Measurements from ENCODE around the gene TIAM2. TPM values are rescaled to one million over a fixed set of nuclear protein-coding genes. Genes with fewer than 3 reads are reported as not detected.

The TIAM2 gene
- total and polyA plus RNA-seq, 10 of the 15 experiments (the other 5 are each of a cell fraction or from before 2014, with no cell fraction given) = 1.1 to 10.5 (median 2.3) TPM

DNA sequence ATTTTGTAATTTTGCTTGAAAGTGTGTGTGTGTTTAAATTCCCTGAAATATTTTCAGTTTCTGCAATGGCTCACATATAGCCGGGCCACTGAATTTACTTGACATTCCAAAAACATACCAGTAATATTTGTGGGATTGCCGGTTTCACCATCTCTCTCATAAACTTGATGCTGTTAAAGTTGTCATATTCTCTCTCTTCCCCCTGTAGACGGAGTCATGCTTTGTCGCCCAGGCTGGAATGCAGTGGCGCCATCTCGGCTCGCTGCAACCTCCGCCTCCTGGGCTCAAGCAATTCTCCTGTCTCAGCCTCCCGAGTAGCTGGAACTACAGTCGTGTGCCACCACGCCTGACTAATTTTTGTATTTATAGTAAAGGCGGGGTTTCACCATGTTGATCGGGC, 122.1 kb downstream of the TIAM2 start:
- BruUV-seq (replicated peaks) = no TSS peak
- no peaks in the 10 kb centered on the region for H4K20me1 ChIP-seq (ENCODE audit: control insufficient read depth, insufficient read depth)
- no peaks in the 10 kb centered on the region for H3K4me1 ChIP-seq (ENCODE audit: control insufficient read depth, insufficient read depth, low read length)
- no peaks in the 10 kb centered on the region for H3K36me3 ChIP-seq (ENCODE audit: control insufficient read depth in 2 of 2, insufficient read depth in 2 of 2, low read length in 1 of 2)
- in situ Hi-C loops (cut with MboI) (no loop called here), intact Hi-C loops (cut with micrococcal nuclease; ENCODE audit: unreplicated experiment) (no loop called here)
- WGBS (ENCODE audit: insufficient coverage, insufficient replicate concordance, low lambda C conversion rate, missing lambda C conversion rate) = 79% methylated on average over 13 of the region's 13 CpGs
- no peak overlapping the region for H2AFZ ChIP-seq (ENCODE audit: control insufficient read depth, low read depth, low read length)
- no peak overlapping the region for H3K4me3 ChIP-seq
- no peaks in the 10 kb centered on the region for H3K27me3 ChIP-seq (replicated peaks in 1 of 2; ENCODE audit: control insufficient read depth in 2 of 2, insufficient read depth in 2 of 2, low read length in 1 of 2)
- TF ChIP-seq BHLHE40 (IDR thresholded peaks at IDR 0.05; ENCODE audit: borderline replicate concordance in 1 of 2, low read depth in 2 of 2, low read length in 1 of 2) (0 out of 4 replicates have a peak, but pooled peaks of 1 of the 2 experiments have one; percentile 8), NR2C2 (IDR thresholded peaks at IDR 0.05; ENCODE audit: borderline replicate concordance, control insufficient read depth, insufficient read length, low read depth) (no peak)
- FAIRE-seq = no peak
- CTCF ChIA-PET = interaction anchor here (0.9 to 1.3 kb wide), 2 partner anchors 15 to 189 kb away, joined by 3 read pairs; no protein-coding TSS in a partner anchor
- no peak for DNase-seq (ENCODE audit: low read depth, low spot score)
- H3K4me2 ChIP-seq (ENCODE audit: control insufficient read depth, insufficient read depth) = no peak overlapping the region
- POLR2A ChIA-PET = interaction anchor here (0.5 kb wide), 1 partner anchor 7 kb away, joined by 4 read pairs; no protein-coding TSS in a partner anchor
- no peak for ATAC-seq
- H3K27ac ChIP-seq (ENCODE audit: control insufficient read depth, insufficient read depth) = no peak overlapping the region
- no peaks in the 10 kb centered on the region for H3K9me3 ChIP-seq (replicated peaks; ENCODE audit: control insufficient read depth, insufficient read depth, low read length)
- no peak overlapping the region for H3K9ac ChIP-seq (ENCODE audit: control insufficient read depth, insufficient read depth, low read length)
- SMC1A ChIA-PET (ENCODE audit: uncharacterized antibody, unreplicated experiment) = interaction anchor here (0.9 to 2.1 kb wide), 4 partner anchors 12 to 53 kb away, joined by 3 to 8 read pairs (median 3); no protein-coding TSS in a partner anchor
- RAD21 ChIA-PET (ENCODE audit: unreplicated experiment) = interaction anchor here (1.0 to 1.6 kb wide), 3 partner anchors 10 to 189 kb away, joined by 3 to 8 read pairs (median 4); no protein-coding TSS in a partner anchor
- H3K79me2 ChIP-seq (ENCODE audit: control insufficient read depth, insufficient read depth, low read length) = no peaks in the 10 kb centered on the region

GRCh38 chr6:155117785-155118184, 122.7 kb downstream of the TIAM2 start:
- DNase-seq (ENCODE audit: low read depth, low spot score) (no peak), ATAC-seq (no peak), FAIRE-seq (no peak)
- ChIA-PET SMC1A (ENCODE audit: uncharacterized antibody, unreplicated experiment) (interaction anchor here (0.6 to 2.1 kb wide), 2 partner anchors 53 to 1720 kb away, joined by 3 to 8 read pairs; no protein-coding TSS in a partner anchor), POLR2A (interaction anchor here (0.7 kb wide), 2 partner anchors 312 to 388 kb away, joined by 3 to 4 read pairs; no protein-coding TSS in a partner anchor), RAD21 (ENCODE audit: unreplicated experiment) (no interaction called here), CTCF (interaction anchor here (1.3 kb wide), 1 partner anchor 15 kb away, joined by 3 read pairs; no protein-coding TSS in a partner anchor)
- 55% methylated on average over 5 of the region's 5 CpGs for WGBS (ENCODE audit: insufficient coverage, insufficient replicate concordance, low lambda C conversion rate, missing lambda C conversion rate)
- Histone ChIP-seq H3K4me2 (ENCODE audit: control insufficient read depth, insufficient read depth) (no peak overlapping the region), H3K9me3 (replicated peaks; ENCODE audit: control insufficient read depth, insufficient read depth, low read length) (no peaks in the 10 kb centered on the region), H4K20me1 (ENCODE audit: control insufficient read depth, insufficient read depth) (no peaks in the 10 kb centered on the region), H3K4me1 (ENCODE audit: control insufficient read depth, insufficient read depth, low read length) (no peaks in the 10 kb centered on the region), H2AFZ (ENCODE audit: control insufficient read depth, low read depth, low read length) (no peak overlapping the region), H3K79me2 (ENCODE audit: control insufficient read depth, insufficient read depth, low read length) (no peaks in the 10 kb centered on the region), H3K27me3 (replicated peaks in 1 of 2; ENCODE audit: control insufficient read depth in 2 of 2, insufficient read depth in 2 of 2, low read length in 1 of 2) (no peaks in the 10 kb centered on the region), H3K9ac (ENCODE audit: control insufficient read depth, insufficient read depth, low read length) (no peak overlapping the region), H3K4me3 (no peak overlapping the region), H3K36me3 (ENCODE audit: control insufficient read depth in 2 of 2, insufficient read depth in 2 of 2, low read length in 1 of 2) (no peaks in the 10 kb centered on the region), H3K27ac (ENCODE audit: control insufficient read depth, insufficient read depth) (no peak overlapping the region)
- in situ Hi-C loops (cut with MboI) = no loop called here
- BruUV-seq (replicated peaks) = no TSS peak
- intact Hi-C loops (cut with micrococcal nuclease; ENCODE audit: unreplicated experiment) = no loop called here
- TF ChIP-seq FOXM1 (IDR thresholded peaks at IDR 0.05; ENCODE audit: low read depth, low read length) = no peak
- TF ChIP-seq, protein P1, sequence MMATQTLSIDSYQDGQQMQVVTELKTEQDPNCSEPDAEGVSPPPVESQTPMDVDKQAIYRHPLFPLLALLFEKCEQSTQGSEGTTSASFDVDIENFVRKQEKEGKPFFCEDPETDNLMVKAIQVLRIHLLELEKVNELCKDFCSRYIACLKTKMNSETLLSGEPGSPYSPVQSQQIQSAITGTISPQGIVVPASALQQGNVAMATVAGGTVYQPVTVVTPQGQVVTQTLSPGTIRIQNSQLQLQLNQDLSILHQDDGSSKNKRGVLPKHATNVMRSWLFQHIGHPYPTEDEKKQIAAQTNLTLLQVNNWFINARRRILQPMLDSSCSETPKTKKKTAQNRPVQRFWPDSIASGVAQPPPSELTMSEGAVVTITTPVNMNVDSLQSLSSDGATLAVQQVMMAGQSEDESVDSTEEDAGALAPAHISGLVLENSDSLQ (IDR thresholded peaks at IDR 0.05) = no peak
- TF ChIP-seq NFIC (IDR thresholded peaks at IDR 0.05; ENCODE audit: low read depth, low read length) = no peak
- no peak for TF ChIP-seq TCF12 (IDR thresholded peaks at IDR 0.05; ENCODE audit: low read depth, low read length)
- no peak for TF ChIP-seq JUNB (IDR thresholded peaks at IDR 0.05)
- no peak for TF ChIP-seq ETV6 (conservative IDR thresholded peaks at IDR 0.05 in 1 of 2, IDR thresholded peaks at IDR 0.05 in 1 of 2; ENCODE audit: borderline replicate concordance in 1 of 2, low read depth in 1 of 2)
- TF ChIP-seq NR2C1 (IDR thresholded peaks at IDR 0.05) = no peak
- TF ChIP-seq, protein P2, sequence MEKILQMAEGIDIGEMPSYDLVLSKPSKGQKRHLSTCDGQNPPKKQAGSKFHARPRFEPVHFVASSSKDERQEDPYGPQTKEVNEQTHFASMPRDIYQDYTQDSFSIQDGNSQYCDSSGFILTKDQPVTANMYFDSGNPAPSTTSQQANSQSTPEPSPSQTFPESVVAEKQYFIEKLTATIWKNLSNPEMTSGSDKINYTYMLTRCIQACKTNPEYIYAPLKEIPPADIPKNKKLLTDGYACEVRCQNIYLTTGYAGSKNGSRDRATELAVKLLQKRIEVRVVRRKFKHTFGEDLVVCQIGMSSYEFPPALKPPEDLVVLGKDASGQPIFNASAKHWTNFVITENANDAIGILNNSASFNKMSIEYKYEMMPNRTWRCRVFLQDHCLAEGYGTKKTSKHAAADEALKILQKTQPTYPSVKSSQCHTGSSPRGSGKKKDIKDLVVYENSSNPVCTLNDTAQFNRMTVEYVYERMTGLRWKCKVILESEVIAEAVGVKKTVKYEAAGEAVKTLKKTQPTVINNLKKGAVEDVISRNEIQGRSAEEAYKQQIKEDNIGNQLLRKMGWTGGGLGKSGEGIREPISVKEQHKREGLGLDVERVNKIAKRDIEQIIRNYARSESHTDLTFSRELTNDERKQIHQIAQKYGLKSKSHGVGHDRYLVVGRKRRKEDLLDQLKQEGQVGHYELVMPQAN (conservative IDR thresholded peaks at IDR 0.05) = no peak
- no peak for TF ChIP-seq NRF1 (conservative IDR thresholded peaks at IDR 0.05; ENCODE audit: low read depth, low read length)
- no peak for TF ChIP-seq ZNF274 (IDR thresholded peaks at IDR 0.05; ENCODE audit: insufficient read depth, insufficient read length)
- TF ChIP-seq CREM (IDR thresholded peaks at IDR 0.05; ENCODE audit: low read depth) = no peak
- no peak for TF ChIP-seq ZSCAN29 (IDR thresholded peaks at IDR 0.05)

All from GM12878 (cell line).